H9 (cell line): ENCODE measurements around the gene FXYD2. TPM values are rescaled to one million over a fixed set of nuclear protein-coding genes. Genes with fewer than 3 reads are reported as not detected.

Experiments
- DNase-seq: peaks from one replicate; pipeline ENCODE4 v3.0.0-alpha.2; 2017
- H2AFZ ChIP-seq: one replicate; pipeline ENCODE4 v1.6.1; 2013; ENCODE audit warnings: mild to moderate bottlenecking, low read length, control low read depth, moderate library complexity
- H2AK5ac ChIP-seq: 2 replicates; pipeline ENCODE4 v1.6.1; 2013; ENCODE audit warnings: low read length, control low read depth, mixed read lengths; ENCODE audit not compliant: insufficient read length
- H2BK120ac ChIP-seq: one replicate; pipeline ENCODE4 v1.6.1; 2013; ENCODE audit warnings: low read depth, mild to moderate bottlenecking, low read length, control low read depth, inconsistent platforms; ENCODE audit not compliant: poor library complexity, severe bottlenecking
- H2BK12ac ChIP-seq: 2 replicates; pipeline ENCODE4 v1.6.1; 2013; ENCODE audit warnings: low read length, control low read depth, mixed read lengths, low read depth; ENCODE audit not compliant: insufficient read length
- H2BK15ac ChIP-seq: 2 replicates; pipeline ENCODE4 v1.6.1; 2013; ENCODE audit warnings: low read depth, low read length, control low read depth
- H2BK20ac ChIP-seq: one replicate; pipeline ENCODE4 v1.6.1; 2013; ENCODE audit warnings: low read depth, mild to moderate bottlenecking, low read length, control low read depth, inconsistent platforms; ENCODE audit not compliant: poor library complexity, severe bottlenecking
- H2BK5ac ChIP-seq: 2 replicates; pipeline ENCODE4 v1.6.1; 2013; ENCODE audit warnings: low read length, control low read depth, mixed read lengths; ENCODE audit not compliant: insufficient read length
- H3K14ac ChIP-seq: 2 replicates; pipeline ENCODE4 v1.6.1; 2013; ENCODE audit warnings: low read length, control low read depth; ENCODE audit not compliant: insufficient read depth
- H3K18ac ChIP-seq: 2 replicates; pipeline ENCODE4 v1.6.1; 2013; ENCODE audit warnings: low read depth, mild to moderate bottlenecking, mixed read lengths, low read length, control low read depth; ENCODE audit not compliant: insufficient read length
- H3K23ac ChIP-seq: 2 replicates; pipeline ENCODE4 v1.6.1; 2013; ENCODE audit warnings: low read length, control low read depth, mixed read lengths, low read depth; ENCODE audit not compliant: insufficient read length
- H3K23me2 ChIP-seq: 2 replicates; pipeline ENCODE4 v1.6.1; 2013; ENCODE audit warnings: low read depth, mild to moderate bottlenecking, mixed read lengths, low read length, control low read depth; ENCODE audit not compliant: insufficient read length, poor library complexity, severe bottlenecking
- H3K27ac ChIP-seq: 2 replicates; pipeline ENCODE4 v1.5.1; 2013; ENCODE audit warnings: low read length, control low read depth, mixed read lengths, low read depth; ENCODE audit not compliant: insufficient read length
- H3K27me3 ChIP-seq: 2 replicates; pipeline ENCODE4 v1.6.1; 2013; ENCODE audit warnings: low read length, control low read depth, inconsistent platforms; ENCODE audit not compliant: insufficient read depth
- H3K4ac ChIP-seq: 2 replicates; pipeline ENCODE4 v1.6.1; 2013; ENCODE audit warnings: low read depth, mild to moderate bottlenecking, control low read depth, inconsistent platforms, low read length, moderate library complexity
- H3K4me1 ChIP-seq: 2 replicates; pipeline ENCODE4 v1.6.1; 2013; ENCODE audit warnings: low read length, control low read depth, inconsistent platforms; ENCODE audit not compliant: insufficient read depth
- H3K4me2 ChIP-seq: 2 replicates; pipeline ENCODE4 v1.6.1; 2013; ENCODE audit warnings: low read length, control low read depth, mixed read lengths; ENCODE audit not compliant: insufficient read length, insufficient read depth
- H3K56ac ChIP-seq: 2 replicates; pipeline ENCODE4 v1.6.1; 2013; ENCODE audit warnings: low read depth, mild to moderate bottlenecking, mixed read lengths, low read length, control low read depth; ENCODE audit not compliant: insufficient read length
- H3K79me1 ChIP-seq: 2 replicates; pipeline ENCODE4 v1.6.1; 2013; ENCODE audit warnings: low read depth, mild to moderate bottlenecking, moderate library complexity, low read length, control low read depth, inconsistent platforms; ENCODE audit not compliant: insufficient read depth, poor library complexity, severe bottlenecking
- H3K79me2 ChIP-seq: 2 replicates; pipeline ENCODE4 v1.6.1; 2013; ENCODE audit warnings: low read length, control low read depth, inconsistent platforms; ENCODE audit not compliant: insufficient read depth
- H3K9ac ChIP-seq: 2 replicates; pipeline ENCODE4 v1.6.1; 2013; ENCODE audit warnings: low read length, control low read depth, mixed read lengths; ENCODE audit not compliant: insufficient read length; ENCODE audit errors: extremely low read depth
- H3K9me3 ChIP-seq: one replicate; pipeline ENCODE4 v1.6.1; 2013; ENCODE audit warnings: low read depth, low read length, inconsistent platforms; ENCODE audit not compliant: control insufficient read depth
- H3T11ph ChIP-seq: one replicate; pipeline ENCODE4 v1.6.1; 2013; ENCODE audit warnings: mild to moderate bottlenecking, low read length, control low read depth, inconsistent platforms
- H4K20me1 ChIP-seq: one replicate; pipeline ENCODE4 v1.6.1; 2013; ENCODE audit not compliant: control insufficient read depth, insufficient read length, insufficient read depth
- H4K5ac ChIP-seq: 2 replicates; pipeline ENCODE4 v1.6.1; 2013; ENCODE audit warnings: low read depth, mild to moderate bottlenecking, mixed read lengths, low read length, control low read depth; ENCODE audit not compliant: insufficient read length
- H4K8ac ChIP-seq: replicated peaks from 2 replicates; pipeline ENCODE4 v1.6.1; 2013; ENCODE audit warnings: low read length, control low read depth, mixed read lengths, low read depth; ENCODE audit not compliant: insufficient read length
- H4K91ac ChIP-seq: 2 replicates; pipeline ENCODE4 v1.6.1; 2013; ENCODE audit warnings: low read depth, mild to moderate bottlenecking, moderate library complexity, mixed read lengths, low read length, control low read depth; ENCODE audit not compliant: insufficient read length
- H3K27ac Mint-ChIP-seq, 3 experiments: 2 replicates in 2 of 3; 3 replicates in 1 of 3; pipeline ENCODE4 v1.8.0; 2020 to 2021; ENCODE audit warnings: mixed read lengths in 3 of 3, mild to moderate bottlenecking in 1 of 3, moderate library complexity in 1 of 3
- H3K27me3 Mint-ChIP-seq: 2 replicates; pipeline ENCODE4 v1.8.0; 2021; ENCODE audit warnings: low read depth, mild to moderate bottlenecking, moderate library complexity, mixed read lengths
- H3K36me3 Mint-ChIP-seq, 3 experiments: 2 replicates in 2 of 3; 3 replicates in 1 of 3; pipeline ENCODE4 v1.8.0; 2020 to 2021; ENCODE audit warnings: low read depth in 3 of 3, mixed read lengths in 3 of 3; ENCODE audit not compliant: insufficient read depth in 1 of 3
- H3K4me1 Mint-ChIP-seq, 2 experiments: 2 replicates each; pipeline ENCODE4 v1.8.0; 2020; ENCODE audit warnings: mixed read lengths in 2 of 2
- H3K4me3 Mint-ChIP-seq, 2 experiments: 2 replicates in 1 of 2; 3 replicates in 1 of 2; pipeline ENCODE4 v1.8.0; 2020 to 2021; ENCODE audit warnings: mild to moderate bottlenecking in 2 of 2, mixed read lengths in 2 of 2, moderate library complexity in 1 of 2
- H3K9me3 Mint-ChIP-seq, 2 experiments: 2 replicates in 1 of 2; 3 replicates in 1 of 2; pipeline ENCODE4 v1.8.0; 2020; ENCODE audit warnings: mild to moderate bottlenecking in 2 of 2, mixed read lengths in 2 of 2, moderate library complexity in 1 of 2
- WGBS: extraction: QIAGEN DNeasy Blood & Tissue Kit; methylation state at CpG from one replicate; pipeline ENCODE4 v1.1.7; 2013; ENCODE audit warnings: missing lambda C conversion rate, low lambda C conversion rate, mixed read lengths; ENCODE audit not compliant: insufficient read length; ENCODE audit errors: extremely low coverage; 5-methylcytosine and 5-hydroxymethylcytosine counted together
- total RNA-seq: library from RNA; stranded (reverse); gene quantifications from 2 replicates; pipeline ENCODE4 v1.2.1, GENCODE V29; 2021
- TF ChIP-seq, protein P1 (sequence below): fragments of 200-600 bp; sonication (generic); conservative IDR thresholded peaks from 3 replicates; pipeline ENCODE4 v1.8.0; 2021; ENCODE audit warnings: antibody characterized with exemption, mild to moderate bottlenecking

FXYD2 gene
- total RNA-seq, 1 experiment from 2014 or later: 0.79 TPM

- TF ChIP-seq, protein P1, sequence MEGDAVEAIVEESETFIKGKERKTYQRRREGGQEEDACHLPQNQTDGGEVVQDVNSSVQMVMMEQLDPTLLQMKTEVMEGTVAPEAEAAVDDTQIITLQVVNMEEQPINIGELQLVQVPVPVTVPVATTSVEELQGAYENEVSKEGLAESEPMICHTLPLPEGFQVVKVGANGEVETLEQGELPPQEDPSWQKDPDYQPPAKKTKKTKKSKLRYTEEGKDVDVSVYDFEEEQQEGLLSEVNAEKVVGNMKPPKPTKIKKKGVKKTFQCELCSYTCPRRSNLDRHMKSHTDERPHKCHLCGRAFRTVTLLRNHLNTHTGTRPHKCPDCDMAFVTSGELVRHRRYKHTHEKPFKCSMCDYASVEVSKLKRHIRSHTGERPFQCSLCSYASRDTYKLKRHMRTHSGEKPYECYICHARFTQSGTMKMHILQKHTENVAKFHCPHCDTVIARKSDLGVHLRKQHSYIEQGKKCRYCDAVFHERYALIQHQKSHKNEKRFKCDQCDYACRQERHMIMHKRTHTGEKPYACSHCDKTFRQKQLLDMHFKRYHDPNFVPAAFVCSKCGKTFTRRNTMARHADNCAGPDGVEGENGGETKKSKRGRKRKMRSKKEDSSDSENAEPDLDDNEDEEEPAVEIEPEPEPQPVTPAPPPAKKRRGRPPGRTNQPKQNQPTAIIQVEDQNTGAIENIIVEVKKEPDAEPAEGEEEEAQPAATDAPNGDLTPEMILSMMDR: no peak
- Histone ChIP-seq H3K79me1 (no peaks in the 10 kb centered on the region), H4K20me1 (no peaks in the 10 kb centered on the region), H4K91ac (no peak overlapping the region), H3K4me1 (no peaks in the 10 kb centered on the region; the same call in 1 of the 2 replicates), H3K56ac (no peak overlapping the region), H3K18ac (no peak overlapping the region), H3K27me3 (no peaks in the 10 kb centered on the region), H2AK5ac (no peak overlapping the region), H3K23ac (no peak overlapping the region), H3K9ac (no peak overlapping the region), H2BK120ac (no peak overlapping the region), H3K4ac (no peak overlapping the region), H3T11ph (no peak overlapping the region), H2BK20ac (no peak overlapping the region), H4K5ac (no peak overlapping the region), H3K4me2 (no peak overlapping the region), H2BK15ac (no peak overlapping the region), H3K79me2 (no peaks in the 10 kb centered on the region), H2AFZ (no peak overlapping the region), H4K8ac (no peak overlapping the region), H3K9me3 (no peaks in the 10 kb centered on the region), H2BK5ac (no peak overlapping the region), H3K23me2 (peaks cover 3% of the 10 kb centered on the region), H3K14ac (no peak overlapping the region), H2BK12ac (no peak overlapping the region), H3K27ac (no peak overlapping the region)
- Mint-ChIP-seq H3K4me1 (peaks cover 59 to 68% of the 10 kb centered on the region in 2 experiments), H3K9me3 (no peaks in the 10 kb centered on the region; a peak in 1 of 5 replicates), H3K27me3 (peaks cover 11% of the 10 kb centered on the region), H3K4me3 (no peak overlapping the region), H3K36me3 (no peaks in the 10 kb centered on the region), H3K27ac (peak overlapping the region in 1 of 3 experiments; percentile 84; a peak in 2 of 7 replicates)
- no CpG with 5 or more reads among the region's 7 CpGs for WGBS
- DNase-seq: no peak
Measured at GRCh38 chr11:117815262-117815803, 9.2 kb downstream of the FXYD2 start.
